ENCODE results near the gene HNF1A. TPM values are rescaled to one million over a fixed set of nuclear protein-coding genes. Genes with fewer than 3 reads are reported as not detected.

HNF1A gene
- polyA plus RNA-seq, 3 donors: 0.03 TPM; not detected in 2

GRCh38 chr12:120996133-120996746 lies 17.9 kb downstream of the HNF1A start:
- H3K9ac ChIP-seq (ENCODE audit: insufficient read depth, low read length, poor library complexity, severe bottlenecking): no peak overlapping the region
- H3K27ac Mint-ChIP-seq: no peak overlapping the region
- H3K4me3 ChIP-seq (replicated peaks in 1 of 3; ENCODE audit: low read depth in 2 of 3, low read length in 3 of 3): no peak overlapping the region
- peaks cover 0 to 2% of the 10 kb centered on the region in 2 donors for H3K36me3 ChIP-seq (replicated peaks in 1 of 2; ENCODE audit: control insufficient read depth in 1 of 2, insufficient read depth in 2 of 2, low read length in 2 of 2)
- no peak overlapping the region for H3K27ac ChIP-seq (ENCODE audit: low read depth in 1 of 2, low read length in 2 of 2)
- no peak overlapping the region for H2AFZ ChIP-seq (ENCODE audit: insufficient read depth, low read depth, low read length, poor library complexity, severe bottlenecking)
- no peaks in the 10 kb centered on the region for H4K20me1 ChIP-seq (ENCODE audit: insufficient read depth, low read length)
- no peak overlapping the region for H3K4me2 ChIP-seq (replicated peaks; ENCODE audit: extremely low read depth, low read length, poor library complexity, severe bottlenecking)
- H3K27me3 Mint-ChIP-seq (ENCODE audit: low read depth in 3 of 3): peaks cover 0 to 9% (median 5%) of the 10 kb centered on the region in 3 donors
- H3K9me3 ChIP-seq (replicated peaks in 1 of 2; ENCODE audit: control insufficient read depth in 1 of 2, insufficient read depth in 1 of 2, low read length in 2 of 2): no peaks in the 10 kb centered on the region
- no peak overlapping the region for H3K4me3 Mint-ChIP-seq
- no peaks in the 10 kb centered on the region for H3K27me3 ChIP-seq (ENCODE audit: control insufficient read depth in 2 of 2, insufficient read depth in 2 of 2, low read length in 2 of 2)
- no peak for TF ChIP-seq CTCF (IDR thresholded peaks at IDR 0.05)
- H3K79me2 ChIP-seq (ENCODE audit: insufficient read depth, low read length): no peaks in the 10 kb centered on the region
- peaks cover 0 to 1% of the 10 kb centered on the region in 2 donors for H3K36me3 Mint-ChIP-seq
- 97% methylated on average over 7 of the region's 11 CpGs for WGBS (ENCODE audit: insufficient coverage)
- peaks cover 0 to 6% (median 0%) of the 10 kb centered on the region in 7 donors for H3K9me3 Mint-ChIP-seq
- H3K4me1 ChIP-seq (ENCODE audit: control insufficient read depth in 1 of 2, insufficient read depth in 2 of 2, low read length in 2 of 2): no peaks in the 10 kb centered on the region
- peaks cover 1% of the 10 kb centered on the region for H3K4me1 Mint-ChIP-seq
- intact Hi-C loops (cut with micrococcal nuclease): no loop called here
- no peak for DNase-seq

GRCh38 chr12:120997448-120997847 lies 19.1 kb downstream of the HNF1A start:
- DNase-seq: no peak

More at GRCh38 chr12:120997448-120997847, 19.1 kb downstream of the HNF1A start:
- intact Hi-C loops (cut with micrococcal nuclease): no loop called here
- Histone ChIP-seq H3K27ac (ENCODE audit: low read depth in 1 of 2, low read length in 2 of 2) (no peak overlapping the region), H3K27me3 (ENCODE audit: control insufficient read depth in 2 of 2, insufficient read depth in 2 of 2, low read length in 2 of 2) (no peaks in the 10 kb centered on the region), H2AFZ (ENCODE audit: insufficient read depth, low read depth, low read length, poor library complexity, severe bottlenecking) (no peak overlapping the region), H3K4me1 (ENCODE audit: control insufficient read depth in 1 of 2, insufficient read depth in 2 of 2, low read length in 2 of 2) (no peaks in the 10 kb centered on the region), H3K79me2 (ENCODE audit: insufficient read depth, low read length) (no peaks in the 10 kb centered on the region), H3K4me3 (replicated peaks in 1 of 3; ENCODE audit: low read depth in 2 of 3, low read length in 3 of 3) (no peak overlapping the region), H3K9me3 (replicated peaks in 1 of 2; ENCODE audit: control insufficient read depth in 1 of 2, insufficient read depth in 1 of 2, low read length in 2 of 2) (no peaks in the 10 kb centered on the region), H3K9ac (ENCODE audit: insufficient read depth, low read length, poor library complexity, severe bottlenecking) (no peak overlapping the region), H3K36me3 (replicated peaks in 1 of 2; ENCODE audit: control insufficient read depth in 1 of 2, insufficient read depth in 2 of 2, low read length in 2 of 2) (peaks cover 6 to 14% of the 10 kb centered on the region in 2 donors), H3K4me2 (replicated peaks; ENCODE audit: extremely low read depth, low read length, poor library complexity, severe bottlenecking) (no peak overlapping the region), H4K20me1 (ENCODE audit: insufficient read depth, low read length) (no peaks in the 10 kb centered on the region)
- 81% methylated on average over 6 of the region's 9 CpGs for WGBS (ENCODE audit: insufficient coverage)
- Mint-ChIP-seq H3K4me3 (no peak overlapping the region), H3K9me3 (peaks cover 0 to 6% (median 0%) of the 10 kb centered on the region in 7 donors), H3K36me3 (peaks cover 3 to 12% of the 10 kb centered on the region in 2 donors), H3K27ac (no peak overlapping the region), H3K4me1 (peaks cover 1% of the 10 kb centered on the region), H3K27me3 (ENCODE audit: low read depth in 3 of 3) (peaks cover 0 to 9% (median 6%) of the 10 kb centered on the region in 3 donors)
- no peak for TF ChIP-seq CTCF (IDR thresholded peaks at IDR 0.05)

Data from CD14-positive monocyte (primary cell).